NOMO-1 treated with dmso at 0.1 percent for 144 hours (cell line): Measurements from ENCODE around the gene RNF44.
A peak's percentile ranks its signal among the peaks of the same experiment; 100 is the strongest.
"Not testable (repeated sequence)": the region's sequence is repeated elsewhere in the genome, so short reads cannot be mapped to it uniquely, and the experiment has no call there.

Source experiments
- DNase-seq: peaks from one replicate; lab custom pipeline; 2025; ENCODE audit not compliant: unreplicated experiment; lab: John Stamatoyannopoulos, UW

Gene RNF44

DNA sequence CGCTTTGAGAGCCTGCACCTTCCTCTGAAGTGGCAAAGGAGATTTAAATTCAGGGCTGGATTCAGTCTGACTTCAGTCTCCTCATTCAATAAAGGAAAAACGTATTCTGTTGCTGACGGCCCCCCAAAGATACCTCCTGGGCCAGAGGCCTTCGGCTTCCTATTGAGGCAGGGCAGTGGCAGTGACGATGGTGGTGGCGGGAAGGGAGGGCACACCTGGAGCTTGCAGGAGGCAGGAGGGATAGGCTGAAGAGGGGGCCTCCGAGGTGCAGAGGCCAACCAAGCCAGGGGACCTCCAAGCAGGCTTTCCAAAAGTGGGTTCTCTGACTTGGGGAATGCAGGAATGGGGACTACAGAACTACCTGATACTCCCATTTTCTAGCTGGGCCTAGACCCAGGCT is 15.9 kb downstream of the RNF44 start:
- no peak for DNase-seq

DNA sequence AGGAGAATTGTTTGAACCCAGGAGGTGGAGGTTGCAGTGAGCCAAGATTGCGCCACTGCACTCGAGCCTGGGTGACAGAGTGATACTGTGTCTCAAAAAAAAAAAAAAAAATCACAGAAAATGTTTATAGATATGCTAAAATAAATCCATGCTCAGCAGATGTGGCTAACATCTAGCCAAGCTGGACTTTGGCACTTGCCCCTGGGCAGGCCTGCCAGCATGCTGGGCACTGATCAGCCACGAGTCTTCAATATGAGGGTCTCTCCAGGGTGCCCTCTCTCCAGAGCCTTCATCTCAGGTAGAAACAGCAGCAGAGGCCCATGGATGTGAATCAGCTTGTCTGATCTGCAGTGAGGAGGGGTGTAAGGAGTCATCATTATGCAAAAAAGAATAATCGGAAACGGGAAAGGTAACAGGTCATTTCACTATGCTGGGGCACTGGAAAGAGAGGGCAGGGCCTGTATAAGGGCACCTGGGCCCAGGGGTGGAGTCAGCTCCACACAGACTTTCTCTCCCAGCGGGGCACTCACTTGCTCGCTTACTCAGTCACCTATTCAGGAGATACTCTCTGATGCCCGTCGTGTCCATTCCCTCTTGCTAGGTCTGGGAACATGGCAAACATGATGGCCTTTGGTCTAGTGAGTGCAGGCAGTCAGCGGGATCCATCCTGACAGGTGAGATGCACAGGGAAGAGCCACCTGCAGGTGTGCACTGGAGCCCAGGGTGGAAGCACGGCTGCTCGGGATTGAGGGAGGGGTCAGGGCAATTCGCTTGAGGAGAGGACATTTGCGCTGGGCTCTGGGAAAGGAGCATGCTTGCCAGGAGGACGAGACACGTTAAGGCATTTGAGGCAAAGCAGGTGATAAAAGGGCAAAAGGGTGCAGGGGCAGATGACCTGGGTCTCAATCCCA is 17.1 kb downstream of the RNF44 start:
- no peak for DNase-seq

DNA sequence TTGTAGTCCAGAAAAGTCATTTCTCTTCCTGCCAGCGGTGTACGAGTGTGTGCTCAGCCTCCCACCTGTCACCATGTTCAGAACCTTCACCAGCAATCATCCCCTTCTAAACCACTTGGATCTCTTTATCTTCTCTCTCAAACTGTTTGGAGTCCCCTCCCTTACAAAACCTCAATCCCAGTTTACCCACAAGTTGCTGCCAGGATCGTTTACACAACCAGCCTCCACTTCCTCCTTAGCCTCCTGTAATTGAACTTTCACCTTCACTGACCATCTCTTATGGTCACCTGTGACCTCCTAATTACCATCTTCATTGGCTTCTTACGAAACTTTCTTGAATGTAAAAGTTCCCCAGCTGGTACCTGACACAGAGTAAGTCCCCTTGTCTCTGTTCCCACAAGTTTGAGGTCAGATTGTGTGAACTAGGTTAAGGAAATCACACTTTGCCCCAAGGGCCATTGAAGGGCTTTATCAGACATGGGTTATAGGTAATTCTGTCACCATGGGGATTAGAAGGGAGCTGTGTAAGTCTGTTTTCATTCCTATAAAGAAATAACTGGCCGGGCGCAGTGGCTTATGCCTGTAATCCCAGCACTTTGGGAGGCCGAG is 20.0 kb downstream of the RNF44 start:
- no peak for DNase-seq

DNA sequence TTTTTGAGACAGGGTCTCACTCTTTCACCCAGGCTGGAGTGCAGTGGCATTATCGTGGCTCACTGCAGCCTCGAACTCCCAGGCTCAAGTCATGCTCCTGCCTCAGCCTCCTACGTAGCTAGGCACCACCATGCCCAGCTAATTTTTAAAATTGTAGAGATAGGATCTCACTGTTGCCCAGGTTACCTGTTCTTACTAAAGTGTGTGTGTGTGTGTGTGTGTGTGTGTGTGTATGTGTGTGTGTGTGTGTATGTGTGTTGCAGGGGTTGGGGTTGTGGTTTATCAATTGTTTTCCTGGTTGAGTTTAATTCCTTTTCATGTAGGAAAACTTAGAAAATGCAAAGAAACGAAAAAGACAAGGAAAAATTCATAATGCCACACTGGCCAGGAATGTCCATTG is 21.8 kb downstream of the RNF44 start:
- no peak for DNase-seq

DNA sequence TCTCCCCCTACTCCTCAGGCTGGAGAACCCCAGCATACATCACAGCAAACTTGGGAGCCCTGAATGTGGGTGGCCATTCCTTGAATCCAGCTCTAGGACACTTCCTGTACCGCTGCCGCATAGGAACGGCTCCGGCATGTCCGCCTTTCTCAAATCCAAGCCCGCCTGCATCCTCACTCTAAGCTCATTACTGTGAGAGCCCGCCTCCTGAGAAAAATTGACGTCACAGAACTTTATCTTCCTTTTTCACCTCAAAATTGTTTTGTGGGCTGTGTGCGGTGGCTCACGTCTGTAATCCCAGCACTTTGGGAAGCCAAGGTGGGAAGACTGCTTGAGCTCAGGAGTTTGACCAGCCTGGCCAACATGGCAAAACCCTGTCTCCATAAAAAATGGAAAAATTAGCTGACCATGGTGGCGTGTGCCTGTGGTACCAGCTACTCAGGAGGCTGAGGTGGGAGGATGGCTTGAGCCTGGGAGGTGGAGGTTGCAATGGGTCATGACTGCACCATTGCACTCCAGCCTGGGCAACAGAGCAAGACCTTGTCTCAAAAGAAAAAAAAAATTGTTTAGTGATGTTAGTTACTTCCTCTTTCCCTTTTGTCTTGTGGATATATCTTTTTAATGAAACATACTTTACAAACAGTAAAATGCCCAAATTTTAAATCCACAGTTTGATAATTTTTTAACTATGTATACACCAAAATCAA is 22.8 kb downstream of the RNF44 start:
- no peak for DNase-seq

DNA sequence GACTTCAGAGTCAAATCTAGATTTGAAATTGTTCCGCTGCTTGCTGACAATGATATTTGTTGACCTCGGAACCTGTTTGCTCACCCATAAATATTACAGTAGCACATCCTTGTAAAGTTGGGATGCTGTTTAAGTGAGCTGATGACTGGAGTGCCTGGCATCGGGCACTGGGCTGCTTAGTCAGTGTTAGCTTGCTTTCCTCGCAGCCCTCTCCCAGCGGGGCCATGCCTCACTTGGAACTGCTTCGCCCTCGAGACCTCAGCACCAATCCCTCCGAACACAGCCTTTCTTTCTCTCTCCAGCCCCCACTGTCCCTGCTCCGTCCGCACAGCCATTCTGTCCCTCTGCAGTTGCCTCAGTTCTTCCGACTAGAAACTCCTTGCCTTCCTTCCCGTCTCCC is 23.4 kb downstream of the RNF44 start:
- no peak for DNase-seq

DNA sequence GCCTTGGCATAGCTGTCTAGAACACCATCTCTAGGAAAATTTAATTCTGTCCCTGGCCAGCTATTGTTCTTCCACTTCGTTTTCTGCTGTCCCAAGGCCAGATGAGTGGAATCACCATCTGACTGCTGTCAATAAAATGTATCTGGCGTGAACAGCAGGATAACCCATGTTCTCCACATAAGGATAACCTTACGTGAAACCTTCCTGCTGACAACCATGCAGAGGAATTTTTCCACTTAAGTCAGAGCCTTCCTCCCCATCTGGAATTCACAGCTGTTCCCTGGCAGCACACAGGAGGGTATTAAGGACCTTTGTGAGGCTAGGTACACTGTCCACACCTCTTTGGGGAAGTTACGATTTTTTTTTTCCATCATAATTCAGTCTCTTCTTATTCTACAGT is 28.6 kb downstream of the RNF44 start:
- no peak for DNase-seq

DNA sequence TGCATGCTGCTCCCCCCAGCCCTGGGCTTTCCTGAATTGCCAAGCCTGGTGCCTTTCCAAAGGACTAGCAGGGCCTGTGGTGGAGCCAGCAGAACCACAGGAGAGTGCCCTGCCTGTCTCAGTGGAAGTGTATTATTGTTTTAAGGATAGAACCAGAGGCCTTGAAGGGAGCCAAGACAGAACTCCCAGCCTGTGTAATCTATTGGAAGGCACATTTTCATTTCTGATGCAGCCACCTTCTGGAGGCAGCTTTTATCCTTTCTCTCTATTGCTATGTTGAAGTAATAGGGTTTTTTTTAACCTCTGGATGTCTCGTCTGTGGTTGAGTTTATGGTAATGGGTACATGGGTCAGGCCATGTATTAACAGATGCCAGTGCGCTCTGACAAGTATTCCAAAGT is 29.3 kb downstream of the RNF44 start:
- DNase-seq, result no peak

DNA sequence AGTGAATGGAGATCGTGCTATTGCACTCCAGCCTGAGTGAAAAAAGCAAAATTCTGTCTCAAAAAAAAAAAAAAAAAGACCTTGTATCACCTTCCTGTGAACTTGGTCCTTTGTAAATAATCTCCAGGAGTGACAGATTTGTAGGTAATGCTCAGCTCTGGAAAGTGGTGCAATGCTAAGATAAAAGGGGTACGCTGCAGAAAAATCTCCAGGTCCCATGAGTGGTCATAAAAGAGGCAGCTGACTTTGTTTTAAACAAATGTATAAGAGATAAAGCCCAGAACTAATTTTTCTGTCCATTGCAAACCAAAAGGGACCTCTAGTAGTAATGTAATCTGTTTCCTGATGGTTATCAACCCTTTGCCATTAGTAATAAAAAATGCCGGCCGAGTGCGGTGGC is 33.7 kb downstream of the RNF44 start:
- DNase-seq, result no peak

DNA sequence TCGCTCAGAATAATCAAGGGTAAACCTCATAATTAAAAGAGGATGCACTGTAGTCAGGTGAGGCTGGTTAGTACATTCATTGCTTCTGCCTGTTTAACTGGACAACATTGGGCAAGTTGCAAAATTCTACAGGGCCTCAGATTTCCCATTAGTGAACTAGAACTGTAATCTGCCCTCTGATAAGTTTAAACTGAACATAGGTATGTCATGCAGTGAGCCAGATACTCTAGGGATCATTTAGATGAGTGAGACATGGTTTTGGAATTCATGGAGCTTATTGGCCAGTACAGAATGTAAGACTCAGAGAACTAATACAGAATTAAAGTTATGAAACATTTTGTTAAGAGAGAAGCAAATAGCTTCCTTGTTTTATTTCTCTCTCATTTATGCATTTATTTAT is 35.9 kb downstream of the RNF44 start:
- no peak for DNase-seq

DNA sequence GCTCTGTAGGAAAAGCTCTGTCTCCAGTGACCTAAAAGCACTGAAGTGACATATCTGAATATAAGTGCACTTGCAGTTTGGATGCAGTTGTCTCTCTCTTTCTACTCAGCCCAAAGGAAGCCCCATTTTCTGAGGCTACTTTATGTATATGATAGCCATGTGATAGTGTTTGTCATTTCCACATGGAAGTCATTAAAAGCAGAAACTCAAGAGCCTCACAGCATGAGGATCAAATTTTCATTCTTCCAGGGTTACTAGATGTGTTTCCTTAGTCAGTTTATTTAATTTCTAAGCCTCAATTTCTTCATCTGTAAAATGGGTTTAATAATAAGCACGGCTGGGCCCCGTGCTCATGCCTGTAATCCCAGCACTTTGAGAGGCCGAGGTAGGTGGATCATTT is 36.7 kb downstream of the RNF44 start:
- DNase-seq, result no peak

DNA sequence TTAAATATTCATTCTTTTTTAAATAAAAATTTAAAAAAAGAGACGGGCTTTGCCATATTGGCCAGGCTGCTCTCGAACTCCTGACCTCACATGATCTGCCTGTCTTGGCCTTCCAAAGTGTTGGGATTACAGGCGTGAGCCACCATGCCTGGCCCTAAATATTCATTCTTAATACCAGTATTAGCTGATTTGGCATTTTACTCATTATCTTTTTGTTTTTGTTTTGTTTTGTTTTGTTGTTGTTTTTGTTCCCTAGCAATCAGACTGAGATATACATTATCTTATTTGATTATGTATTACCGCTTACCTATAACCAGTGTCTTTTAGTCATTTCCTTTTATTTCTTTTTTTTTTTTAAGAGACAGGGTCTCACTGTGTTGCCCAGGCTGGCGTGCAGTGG is 37.9 kb downstream of the RNF44 start:
- DNase-seq, result no peak

DNA sequence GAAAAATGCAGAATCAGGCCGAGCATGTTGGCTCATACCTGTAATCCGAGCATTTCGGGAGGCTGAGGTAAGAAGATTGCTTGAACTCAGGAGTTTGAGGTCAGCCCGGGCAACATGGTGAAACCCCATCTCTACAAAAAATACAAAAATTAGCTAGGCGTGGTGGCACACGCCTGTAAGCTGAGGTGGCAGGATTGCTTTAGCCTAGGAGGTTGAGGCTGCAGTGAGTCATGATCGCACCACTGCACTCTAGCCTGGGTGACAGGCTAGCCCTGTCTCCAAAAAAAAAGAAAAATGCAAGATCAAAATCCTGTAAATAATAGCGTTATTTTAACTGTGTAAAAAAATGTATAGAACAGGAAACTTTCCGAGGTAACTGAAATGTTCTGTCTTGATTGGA is 39.4 kb downstream of the RNF44 start:
- DNase-seq, result no peak

DNA sequence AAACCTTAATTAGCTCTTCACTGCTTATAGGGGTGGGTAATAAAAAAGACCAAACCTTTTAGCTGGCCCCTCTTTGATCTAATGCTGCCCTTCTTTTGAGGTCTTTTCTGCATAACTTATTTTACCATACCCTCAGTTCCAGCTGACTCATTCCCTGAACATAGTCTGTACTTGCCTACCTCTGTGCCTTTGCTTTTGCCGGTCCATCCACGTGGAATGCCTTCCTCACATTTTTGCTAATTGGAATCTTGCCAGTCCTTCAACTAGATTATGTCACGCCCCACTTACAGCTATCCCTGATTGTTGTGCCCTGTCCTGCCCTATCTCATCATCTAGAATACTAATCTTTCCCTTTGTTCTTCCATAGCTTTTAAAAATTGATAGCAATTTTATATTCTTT is 44.8 kb downstream of the RNF44 start:
- no peak for DNase-seq

DNA sequence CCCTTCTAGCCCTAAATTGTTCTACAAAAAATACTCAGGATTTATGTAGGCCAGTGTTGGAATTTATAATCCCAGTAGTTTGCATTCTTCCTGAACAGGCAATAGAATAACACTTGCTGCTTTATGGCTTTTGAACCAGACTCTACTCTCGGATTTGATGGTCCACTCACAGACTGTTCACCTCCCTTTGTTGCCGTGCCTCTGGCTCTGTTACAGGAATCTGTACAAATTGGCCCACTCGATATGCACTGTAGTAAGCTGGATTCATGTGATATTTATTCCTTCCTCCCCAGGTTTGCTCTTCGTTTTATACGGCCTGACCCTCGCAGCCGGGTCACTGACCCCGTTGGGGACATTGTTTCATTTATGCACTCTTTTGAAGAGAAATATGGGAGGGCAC is 45.3 kb downstream of the RNF44 start:
- no peak for DNase-seq

DNA sequence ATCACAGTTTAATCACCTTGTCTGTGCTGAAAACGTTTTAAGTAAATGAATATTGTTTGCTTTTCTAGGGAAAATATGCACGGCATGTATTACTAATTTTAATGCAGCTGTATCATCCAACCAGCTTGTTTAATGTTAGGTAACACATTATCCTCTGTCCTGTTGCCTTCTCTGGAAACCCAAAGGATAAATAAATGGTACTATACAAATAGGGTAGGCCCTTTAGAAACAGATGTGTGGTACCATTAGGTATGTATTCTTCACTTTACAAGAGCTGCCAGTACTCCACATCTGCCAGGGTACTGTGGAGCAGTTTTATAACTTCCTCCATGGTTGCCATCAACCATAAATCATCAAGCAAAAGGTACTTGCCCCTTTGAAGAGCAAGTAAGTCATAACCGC is 46.1 kb downstream of the RNF44 start:
- DNase-seq, result peak; percentile 19

DNA sequence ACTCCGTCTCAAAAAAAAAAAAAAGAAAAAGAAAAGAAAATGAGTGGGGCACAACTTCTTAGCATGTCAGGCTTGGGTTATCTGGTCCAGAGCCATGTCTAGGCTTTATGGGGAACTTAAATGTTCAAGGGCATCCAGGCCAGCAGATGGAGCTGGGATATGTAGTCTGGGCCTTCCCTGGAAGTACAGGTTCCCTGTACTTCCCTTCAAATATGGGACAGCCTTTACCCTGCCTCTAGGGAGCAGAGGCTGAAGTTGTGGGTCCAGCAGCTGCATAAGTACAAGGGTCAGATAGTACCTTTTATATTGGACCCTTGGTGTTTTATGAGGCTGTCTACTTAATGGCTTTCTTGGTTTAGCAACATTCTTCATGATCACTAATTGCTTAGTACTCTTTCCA is 46.9 kb downstream of the RNF44 start:
- no peak for DNase-seq

DNA sequence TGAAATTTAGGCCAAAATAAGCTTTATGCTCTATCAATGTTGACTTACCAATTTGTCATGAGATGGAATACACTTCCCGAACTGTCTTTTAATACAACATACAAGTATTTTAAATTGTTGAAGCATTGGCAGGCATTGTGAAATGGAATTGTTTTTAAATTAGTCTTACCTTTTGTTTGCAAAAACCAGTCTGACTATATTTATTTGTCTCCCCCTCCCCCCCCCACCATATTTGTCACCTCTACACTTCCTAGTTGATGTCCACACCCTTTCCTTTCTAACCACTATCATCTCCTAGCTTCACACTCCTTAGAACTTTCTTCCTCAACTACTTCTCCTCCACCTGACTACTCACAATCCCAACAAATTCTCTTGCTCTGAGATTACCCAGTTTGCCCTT is 48.1 kb downstream of the RNF44 start:
- no peak for DNase-seq

DNA sequence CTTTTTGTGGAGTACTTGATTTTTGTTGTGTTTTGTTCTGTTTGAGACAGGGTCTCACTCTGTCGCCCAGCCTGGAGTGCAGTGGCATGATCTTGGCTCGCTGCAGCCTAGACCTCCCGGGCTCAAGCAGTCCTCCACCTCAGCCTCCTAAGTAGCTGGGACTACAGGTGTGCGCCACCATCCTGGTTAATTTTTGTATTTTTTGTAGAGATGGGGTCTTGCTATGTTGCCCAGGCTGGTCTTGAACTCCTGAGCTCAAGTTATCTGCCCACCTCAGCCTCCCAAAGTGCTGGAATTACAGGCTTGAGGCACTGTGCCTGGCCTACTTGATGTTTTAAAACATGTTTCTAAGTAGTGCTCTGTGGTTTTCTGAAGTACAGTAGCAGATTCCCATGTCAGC is 50.0 kb downstream of the RNF44 start:
- not testable (repeated sequence) for DNase-seq

DNA sequence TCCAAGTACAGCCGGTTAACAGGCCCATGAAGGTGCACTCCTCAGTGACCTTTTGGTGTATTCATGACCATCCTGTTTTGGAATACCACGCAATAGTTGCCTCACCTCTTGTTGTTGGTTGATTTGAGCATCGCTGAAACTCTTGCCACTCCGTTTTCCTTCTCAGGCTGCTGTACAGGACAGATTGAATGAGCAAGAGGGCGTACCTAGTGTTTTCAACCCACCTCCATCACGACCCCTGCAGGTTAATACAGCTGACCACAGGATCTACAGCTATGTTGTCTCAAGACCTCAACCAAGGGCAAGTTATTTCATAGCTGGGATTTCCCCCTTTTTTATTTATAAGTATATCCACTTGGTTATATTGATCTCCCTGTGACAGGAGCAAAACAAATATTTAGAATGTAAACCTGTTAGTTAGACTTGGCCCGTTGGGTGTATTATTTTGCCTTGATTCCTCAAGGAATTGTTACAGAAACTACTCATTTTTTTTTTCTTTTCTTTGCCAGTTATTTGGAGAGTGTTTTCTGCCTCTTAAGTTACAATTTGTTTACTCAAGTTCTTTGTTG is 50.9 kb downstream of the RNF44 start:
- no peak for DNase-seq

DNA sequence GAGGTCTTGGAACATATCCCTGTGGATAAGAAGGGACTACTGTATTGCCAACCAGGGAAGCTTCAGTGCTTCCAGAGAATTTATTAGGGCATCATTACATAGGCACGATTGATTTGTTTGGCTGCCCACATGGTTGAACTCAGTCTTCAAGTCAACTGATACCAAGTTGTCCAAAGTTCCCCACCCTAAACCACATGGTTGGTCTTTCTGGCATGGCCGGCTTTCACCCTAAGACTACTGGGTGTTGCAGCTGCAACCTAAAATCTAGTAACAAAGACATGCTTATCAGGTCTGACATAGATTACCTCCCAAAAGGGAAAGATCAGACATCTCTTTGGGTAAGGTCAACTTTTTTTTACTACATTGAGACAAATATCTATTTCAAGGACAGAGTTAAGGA is 52.0 kb downstream of the RNF44 start:
- no peak for DNase-seq

DNA sequence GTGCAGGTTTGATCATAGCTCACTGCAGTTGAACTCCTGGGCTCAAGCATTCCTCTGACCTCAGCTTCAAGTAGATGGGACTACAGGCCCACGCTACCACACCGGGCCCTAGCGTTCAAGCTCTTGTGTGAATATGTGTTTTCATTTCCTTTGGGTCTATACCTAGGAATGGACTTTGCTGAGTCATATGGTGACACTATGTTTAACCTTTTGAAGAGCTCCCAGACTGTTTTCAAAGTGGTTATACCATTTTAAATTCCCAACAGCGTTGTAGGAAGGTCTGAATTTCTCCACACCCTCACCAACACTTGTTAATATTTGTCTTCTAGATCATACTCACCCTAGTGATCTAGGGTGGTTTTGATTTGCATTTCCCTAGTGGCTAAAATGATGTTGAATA is 55.5 kb downstream of the RNF44 start:
- DNase-seq, result no peak
